Measurements from ENCODE around the gene TBC1D10A.

TBC1D10A gene

DNA sequence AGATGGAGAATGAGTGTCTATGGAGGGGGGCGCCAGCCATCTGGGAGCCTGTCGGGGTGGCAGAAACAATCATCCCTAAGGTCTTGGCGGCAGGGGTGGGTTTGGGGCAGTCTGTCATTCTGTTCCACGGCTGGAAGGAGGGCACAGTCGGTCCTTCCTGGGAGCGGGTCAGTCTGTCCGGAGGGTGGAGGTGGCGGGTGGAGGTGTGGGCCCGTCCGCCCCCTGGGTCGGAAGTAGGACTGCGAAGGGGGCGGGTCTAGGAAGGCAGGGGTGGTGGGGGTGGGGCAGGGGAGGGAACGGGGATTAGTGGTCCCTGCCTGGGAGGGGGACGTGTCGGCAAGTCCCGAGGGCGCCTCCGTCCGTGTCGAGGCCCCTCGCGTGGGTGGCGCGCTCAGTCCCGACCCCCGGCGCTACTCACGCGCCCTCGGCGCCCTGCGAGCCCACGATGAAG, 461 bp downstream of the TBC1D10A start (continued):
- TF ChIP-seq, protein P1, sequence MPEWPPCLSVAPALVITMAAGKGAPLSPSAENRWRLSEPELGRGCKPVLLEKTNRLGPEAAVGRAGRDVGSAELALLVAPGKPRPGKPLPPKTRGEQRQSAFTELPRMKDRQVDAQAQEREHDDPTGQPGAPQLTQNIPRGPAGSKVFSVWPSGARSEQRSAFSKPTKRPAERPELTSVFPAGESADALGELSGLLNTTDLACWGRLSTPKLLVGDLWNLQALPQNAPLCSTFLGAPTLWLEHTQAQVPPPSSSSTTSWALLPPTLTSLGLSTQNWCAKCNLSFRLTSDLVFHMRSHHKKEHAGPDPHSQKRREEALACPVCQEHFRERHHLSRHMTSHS (tag by site-specific recombination; IDR thresholded peaks at IDR 0.05) = no peak
- TF ChIP-seq ZNF768 (tag by site-specific recombination; IDR thresholded peaks at IDR 0.05) (no peak), GLIS2 (tag by site-specific recombination; IDR thresholded peaks at IDR 0.05) (peak; percentile 74), ZNF175 (tag by site-specific recombination; IDR thresholded peaks at IDR 0.05) (no peak)

DNA sequence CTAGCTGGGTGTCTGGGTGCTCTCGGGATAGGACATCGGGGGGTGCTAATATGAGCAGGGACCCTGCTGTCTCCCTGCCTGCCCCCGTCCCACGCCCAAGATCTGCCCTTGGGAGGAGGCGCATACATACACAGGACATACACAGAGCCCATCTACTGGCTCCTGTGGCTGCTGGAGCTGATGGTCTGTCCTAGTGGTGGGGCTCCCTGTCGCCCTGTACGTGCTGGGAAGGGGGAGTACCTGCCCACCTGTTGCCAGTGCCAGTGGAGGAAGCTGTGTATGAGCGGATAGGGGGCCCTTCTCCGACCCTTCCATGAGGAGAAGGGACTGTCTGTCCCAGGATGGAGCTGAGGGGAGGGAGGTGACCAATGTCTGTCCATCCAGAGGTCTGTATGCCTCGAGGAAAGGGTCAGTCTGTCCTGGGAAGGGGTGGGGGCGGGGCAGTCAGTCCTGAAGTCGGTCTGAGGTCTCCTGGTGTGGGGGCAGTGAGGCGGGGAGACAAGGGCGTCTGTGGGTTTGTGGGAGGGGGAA, 952 bp downstream of the TBC1D10A start:
- H3K36me3 ChIP-seq (ENCODE audit: control insufficient read depth in 2 of 2, insufficient read depth in 1 of 2, low read length in 2 of 2) = peaks cover 0 to 31% of the 10 kb centered on the region in 2 experiments; a peak in 2 of 3 replicates
- H3K27ac ChIP-seq (ENCODE audit: extremely low read depth, low read depth, low read length) = no peak overlapping the region
- TF ChIP-seq ZNF214 (tag by site-specific recombination; IDR thresholded peaks at IDR 0.05; ENCODE audit: borderline replicate concordance) (no peak), WT1 (tag by site-specific recombination; IDR thresholded peaks at IDR 0.05) (no peak), SCRT2 (tag by site-specific recombination; IDR thresholded peaks at IDR 0.05) (peak; percentile 97), SCRT1 (tag by site-specific recombination; IDR thresholded peaks at IDR 0.05; ENCODE audit: borderline replicate concordance) (peak; percentile 94)
- TF ChIP-seq, protein P2, sequence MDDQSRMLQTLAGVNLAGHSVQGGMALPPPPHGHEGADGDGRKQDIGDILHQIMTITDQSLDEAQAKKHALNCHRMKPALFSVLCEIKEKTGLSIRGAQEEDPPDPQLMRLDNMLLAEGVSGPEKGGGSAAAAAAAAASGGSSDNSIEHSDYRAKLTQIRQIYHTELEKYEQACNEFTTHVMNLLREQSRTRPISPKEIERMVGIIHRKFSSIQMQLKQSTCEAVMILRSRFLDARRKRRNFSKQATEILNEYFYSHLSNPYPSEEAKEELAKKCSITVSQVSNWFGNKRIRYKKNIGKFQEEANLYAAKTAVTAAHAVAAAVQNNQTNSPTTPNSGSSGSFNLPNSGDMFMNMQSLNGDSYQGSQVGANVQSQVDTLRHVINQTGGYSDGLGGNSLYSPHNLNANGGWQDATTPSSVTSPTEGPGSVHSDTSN (CRISPR knock-in tag; IDR thresholded peaks at IDR 0.05) = peak; percentile 39; the same call in 1 of the 2 replicates
- TF ChIP-seq, protein P1 (tag by site-specific recombination; IDR thresholded peaks at IDR 0.05) = no peak
- no peaks in the 10 kb centered on the region for H3K9me3 ChIP-seq (ENCODE audit: control insufficient read depth, insufficient read depth, low read depth, low read length)
- CTCF ChIA-PET = interaction anchor here (0.6 to 6.6 kb wide), 3 partner anchors 25 to 37 kb away, joined by 3 to 60 read pairs (median 16); partner anchors contain the start of gene CASTOR1
- peaks cover 11% of the 10 kb centered on the region for H3K4me1 ChIP-seq (ENCODE audit: control insufficient read depth, insufficient read depth, low read length)
- peak overlapping the region; percentile 85 for H3K4me3 ChIP-seq (ENCODE audit: low read depth, low read length)
- POLR2A ChIA-PET = interaction anchor here (0.6 to 2.5 kb wide), 7 partner anchors 14 to 1058 kb away, joined by 3 to 34 read pairs (median 7); partner anchors contain the start of genes CASTOR1, CCDC157 and SF3A1

DNA sequence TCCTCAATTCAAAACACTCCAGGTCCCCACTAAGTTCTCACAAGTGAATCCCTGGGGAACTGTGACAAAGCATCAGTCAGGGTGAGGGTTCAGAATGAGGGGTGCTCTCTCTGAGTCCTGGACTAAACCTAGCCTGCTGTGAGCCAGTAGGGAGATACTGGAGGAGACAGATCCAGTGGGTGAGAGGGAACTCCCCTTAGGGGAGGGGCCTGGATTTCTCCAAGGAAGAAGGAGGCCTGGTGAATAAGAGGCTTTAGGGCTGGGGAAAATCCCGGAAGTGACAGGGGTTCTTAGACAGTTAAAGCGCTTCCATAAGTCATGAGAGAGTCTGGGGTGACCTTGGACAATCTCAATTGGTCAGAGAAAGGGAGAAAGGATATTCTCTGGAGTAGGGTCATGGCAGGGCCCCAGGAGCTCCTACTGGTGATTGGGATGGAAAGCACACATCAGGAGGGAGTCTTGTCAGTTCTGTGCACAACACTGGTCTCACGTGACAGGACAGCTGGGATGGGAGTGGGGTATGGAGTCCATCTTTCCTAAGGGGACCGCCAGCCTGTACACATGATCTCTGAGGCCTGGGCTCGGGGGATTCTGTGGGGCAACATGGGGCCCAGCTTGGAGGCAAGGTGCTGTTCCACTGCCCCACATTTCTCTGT, 1.5 kb downstream of the TBC1D10A start:
- ChIA-PET CTCF (interaction anchor here (0.6 to 3.3 kb wide), 2 partner anchors 25 to 37 kb away, joined by 3 to 16 read pairs; partner anchors contain the start of gene CASTOR1), POLR2A (interaction anchor here (0.8 to 2.5 kb wide), 3 partner anchors 13 to 34 kb away, joined by 3 to 34 read pairs (median 9); partner anchors contain the start of genes CASTOR1, CCDC157 and SF3A1)
- Histone ChIP-seq H3K27ac (ENCODE audit: extremely low read depth, low read depth, low read length) (no peak overlapping the region), H3K4me3 (ENCODE audit: low read depth, low read length) (no peak overlapping the region), H3K9me3 (ENCODE audit: control insufficient read depth, insufficient read depth, low read depth, low read length) (no peaks in the 10 kb centered on the region), H3K4me1 (ENCODE audit: control insufficient read depth, insufficient read depth, low read length) (peaks cover 11% of the 10 kb centered on the region), H3K36me3 (ENCODE audit: control insufficient read depth in 2 of 2, insufficient read depth in 1 of 2, low read length in 2 of 2) (peaks cover 0 to 32% of the 10 kb centered on the region in 2 experiments; a peak in 2 of 3 replicates)
- TF ChIP-seq ZBTB20 (tag by site-specific recombination; IDR thresholded peaks at IDR 0.05) = peak; percentile 20; the same call in 1 of the 2 replicates
- no peak for TF ChIP-seq ZNF654 (tag by site-specific recombination; IDR thresholded peaks at IDR 0.05; ENCODE audit: low read depth)
- no peak for TF ChIP-seq ZNF121 (tag by site-specific recombination; IDR thresholded peaks at IDR 0.05)
- TF ChIP-seq ZIC2 (tag by site-specific recombination; IDR thresholded peaks at IDR 0.05) = peak; percentile 17; the same call in 1 of the 2 replicates
- no peak for TF ChIP-seq GLI4 (tag by site-specific recombination; IDR thresholded peaks at IDR 0.05)
- peak; percentile 21; the same call in 1 of the 2 replicates for TF ChIP-seq SP3 (tag by site-specific recombination; IDR thresholded peaks at IDR 0.05)
- no peak for TF ChIP-seq ZNF843 (tag by site-specific recombination; IDR thresholded peaks at IDR 0.05)
- TF ChIP-seq, protein P3, sequence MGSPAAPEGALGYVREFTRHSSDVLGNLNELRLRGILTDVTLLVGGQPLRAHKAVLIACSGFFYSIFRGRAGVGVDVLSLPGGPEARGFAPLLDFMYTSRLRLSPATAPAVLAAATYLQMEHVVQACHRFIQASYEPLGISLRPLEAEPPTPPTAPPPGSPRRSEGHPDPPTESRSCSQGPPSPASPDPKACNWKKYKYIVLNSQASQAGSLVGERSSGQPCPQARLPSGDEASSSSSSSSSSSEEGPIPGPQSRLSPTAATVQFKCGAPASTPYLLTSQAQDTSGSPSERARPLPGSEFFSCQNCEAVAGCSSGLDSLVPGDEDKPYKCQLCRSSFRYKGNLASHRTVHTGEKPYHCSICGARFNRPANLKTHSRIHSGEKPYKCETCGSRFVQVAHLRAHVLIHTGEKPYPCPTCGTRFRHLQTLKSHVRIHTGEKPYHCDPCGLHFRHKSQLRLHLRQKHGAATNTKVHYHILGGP (tag by site-specific recombination; IDR thresholded peaks at IDR 0.05) = no peak
- TF ChIP-seq, protein P4, sequence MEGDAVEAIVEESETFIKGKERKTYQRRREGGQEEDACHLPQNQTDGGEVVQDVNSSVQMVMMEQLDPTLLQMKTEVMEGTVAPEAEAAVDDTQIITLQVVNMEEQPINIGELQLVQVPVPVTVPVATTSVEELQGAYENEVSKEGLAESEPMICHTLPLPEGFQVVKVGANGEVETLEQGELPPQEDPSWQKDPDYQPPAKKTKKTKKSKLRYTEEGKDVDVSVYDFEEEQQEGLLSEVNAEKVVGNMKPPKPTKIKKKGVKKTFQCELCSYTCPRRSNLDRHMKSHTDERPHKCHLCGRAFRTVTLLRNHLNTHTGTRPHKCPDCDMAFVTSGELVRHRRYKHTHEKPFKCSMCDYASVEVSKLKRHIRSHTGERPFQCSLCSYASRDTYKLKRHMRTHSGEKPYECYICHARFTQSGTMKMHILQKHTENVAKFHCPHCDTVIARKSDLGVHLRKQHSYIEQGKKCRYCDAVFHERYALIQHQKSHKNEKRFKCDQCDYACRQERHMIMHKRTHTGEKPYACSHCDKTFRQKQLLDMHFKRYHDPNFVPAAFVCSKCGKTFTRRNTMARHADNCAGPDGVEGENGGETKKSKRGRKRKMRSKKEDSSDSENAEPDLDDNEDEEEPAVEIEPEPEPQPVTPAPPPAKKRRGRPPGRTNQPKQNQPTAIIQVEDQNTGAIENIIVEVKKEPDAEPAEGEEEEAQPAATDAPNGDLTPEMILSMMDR (tag by site-specific recombination; IDR thresholded peaks at IDR 0.05) = no peak
- TF ChIP-seq ZNF473 (tag by site-specific recombination; IDR thresholded peaks at IDR 0.05) = no peak
- no peak for TF ChIP-seq ZNF510 (tag by site-specific recombination; IDR thresholded peaks at IDR 0.05; ENCODE audit: insufficient replicate concordance)
- TF ChIP-seq ZNF214 (tag by site-specific recombination; IDR thresholded peaks at IDR 0.05; ENCODE audit: borderline replicate concordance) = no peak
- TF ChIP-seq SP2 (tag by site-specific recombination; IDR thresholded peaks at IDR 0.05) = peak; percentile 64
- 0 out of 2 replicates have a peak, but pooled peaks have one; percentile 20 for TF ChIP-seq ZBTB17 (tag by site-specific recombination; IDR thresholded peaks at IDR 0.05)
